ENCODE results near the gene SPATA31A5.
"Not testable (repeated sequence)": the region's sequence is repeated elsewhere in the genome, so short reads cannot be mapped to it uniquely, and the experiment has no call there.

The SPATA31A5 gene

DNA sequence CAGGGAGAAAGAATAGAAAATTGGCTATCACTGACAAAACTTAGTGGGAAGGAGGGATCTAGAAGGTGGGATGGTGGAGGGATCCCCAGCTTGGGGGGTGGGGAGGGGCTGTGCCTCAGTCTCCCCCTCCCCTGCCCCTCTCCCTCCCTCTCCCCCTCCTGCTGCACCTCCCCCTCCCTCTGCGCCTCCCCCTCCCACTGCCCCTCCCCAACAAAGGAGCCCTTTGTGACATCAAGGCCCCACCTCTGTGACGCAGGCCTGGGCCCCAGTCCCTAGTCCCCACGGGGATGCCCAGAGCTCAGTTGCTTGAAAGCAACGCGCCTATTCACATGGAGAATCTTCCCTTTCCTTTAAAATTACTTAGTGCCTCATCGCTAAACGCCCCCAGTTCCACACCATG lies at the start of gene SPATA31A5:
Gene SPATA31A5, plus strand, starts transcription at position 301 of the 400 bp plus-strand sequence. Its CDS starts 29 bp downstream, at position 330.
- not testable (repeated sequence) for FAIRE-seq; DNase-seq (ENCODE audit: low spot score)

DNA sequence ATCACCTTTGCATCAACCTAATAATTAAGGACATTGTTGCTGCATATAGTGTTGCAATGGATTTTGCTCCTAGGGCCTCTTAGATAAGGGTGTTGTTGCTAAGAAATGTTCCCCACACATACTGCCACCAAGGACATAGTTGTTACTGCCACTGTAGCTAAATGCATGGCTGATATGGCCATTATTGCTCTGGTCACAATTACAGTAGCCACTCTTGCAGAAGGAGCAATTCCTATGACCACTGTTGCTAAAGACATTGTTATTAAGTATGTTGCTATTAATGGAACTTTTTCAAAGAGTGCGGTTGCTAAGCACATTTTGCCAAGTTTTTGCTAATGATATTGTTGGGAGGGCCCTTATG lies 48.8 kb downstream of the SPATA31A5 start:
- not testable (repeated sequence) for FAIRE-seq; DNase-seq (ENCODE audit: low spot score)

DNA sequence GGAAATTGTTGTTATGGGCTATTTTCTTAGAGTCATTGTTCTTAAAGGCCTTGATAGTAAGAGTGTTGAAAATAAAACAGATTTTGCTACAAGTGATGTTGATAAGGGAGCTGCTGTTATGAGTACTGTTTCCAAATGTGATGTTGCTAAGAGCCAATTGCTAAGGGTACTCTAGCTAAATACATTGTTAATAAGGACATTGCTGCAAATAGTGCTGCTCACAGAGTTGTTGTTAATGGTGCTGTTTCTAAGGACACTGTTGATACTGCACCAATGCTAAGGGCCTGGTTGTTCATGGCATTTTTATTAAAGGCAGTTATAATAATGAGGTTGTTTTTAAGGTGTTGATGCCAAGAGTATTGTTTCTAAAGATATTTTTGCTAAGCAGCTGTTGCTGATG lies 52.2 kb downstream of the SPATA31A5 start:
- not testable (repeated sequence) for DNase-seq (ENCODE audit: low spot score); FAIRE-seq

All from RCC 7860 (cell line).